Measurements from ENCODE around the gene CREG2. TPM values are rescaled to one million over a fixed set of nuclear protein-coding genes. Genes with fewer than 3 reads are reported as not detected.

Gene CREG2
- polyA plus RNA-seq, 1 donor: 4.3 TPM

GRCh38 chr2:101398116-101398821 is 11.0 kb upstream of the CREG2 start:
- Histone ChIP-seq H3K27ac (ENCODE audit: low read length) (no peak overlapping the region), H3K4me3 (ENCODE audit: low read length) (no peak overlapping the region), H3K4me1 (ENCODE audit: control insufficient read depth, insufficient read depth, low read length) (peaks cover 4% of the 10 kb centered on the region), H3K36me3 (ENCODE audit: control insufficient read depth, insufficient read depth, low read length) (no peaks in the 10 kb centered on the region), H3K9me3 (ENCODE audit: control insufficient read depth, low read depth, low read length) (no peaks in the 10 kb centered on the region), H3K27me3 (ENCODE audit: control insufficient read depth, insufficient read depth, low read length) (peaks cover 2% of the 10 kb centered on the region)
- WGBS (ENCODE audit: insufficient coverage, low lambda C conversion rate): no CpG with 5 or more reads among the region's 10 CpGs
- DNase-seq: no peak

GRCh38 chr2:101396316-101396717 is 9.0 kb upstream of the CREG2 start:
- DNase-seq: no peak
- peaks cover 4% of the 10 kb centered on the region for H3K4me1 ChIP-seq (ENCODE audit: control insufficient read depth, insufficient read depth, low read length)
- peaks cover 2% of the 10 kb centered on the region for H3K27me3 ChIP-seq (ENCODE audit: control insufficient read depth, insufficient read depth, low read length)
- no peaks in the 10 kb centered on the region for H3K9me3 ChIP-seq (ENCODE audit: control insufficient read depth, low read depth, low read length)
- H3K36me3 ChIP-seq (ENCODE audit: control insufficient read depth, insufficient read depth, low read length): no peaks in the 10 kb centered on the region
- WGBS (ENCODE audit: insufficient coverage, low lambda C conversion rate): 25% methylated on average over 1 of the region's 2 CpGs
- H3K27ac ChIP-seq (ENCODE audit: low read length): no peak overlapping the region
- no peak overlapping the region for H3K4me3 ChIP-seq (ENCODE audit: low read length)

DNA sequence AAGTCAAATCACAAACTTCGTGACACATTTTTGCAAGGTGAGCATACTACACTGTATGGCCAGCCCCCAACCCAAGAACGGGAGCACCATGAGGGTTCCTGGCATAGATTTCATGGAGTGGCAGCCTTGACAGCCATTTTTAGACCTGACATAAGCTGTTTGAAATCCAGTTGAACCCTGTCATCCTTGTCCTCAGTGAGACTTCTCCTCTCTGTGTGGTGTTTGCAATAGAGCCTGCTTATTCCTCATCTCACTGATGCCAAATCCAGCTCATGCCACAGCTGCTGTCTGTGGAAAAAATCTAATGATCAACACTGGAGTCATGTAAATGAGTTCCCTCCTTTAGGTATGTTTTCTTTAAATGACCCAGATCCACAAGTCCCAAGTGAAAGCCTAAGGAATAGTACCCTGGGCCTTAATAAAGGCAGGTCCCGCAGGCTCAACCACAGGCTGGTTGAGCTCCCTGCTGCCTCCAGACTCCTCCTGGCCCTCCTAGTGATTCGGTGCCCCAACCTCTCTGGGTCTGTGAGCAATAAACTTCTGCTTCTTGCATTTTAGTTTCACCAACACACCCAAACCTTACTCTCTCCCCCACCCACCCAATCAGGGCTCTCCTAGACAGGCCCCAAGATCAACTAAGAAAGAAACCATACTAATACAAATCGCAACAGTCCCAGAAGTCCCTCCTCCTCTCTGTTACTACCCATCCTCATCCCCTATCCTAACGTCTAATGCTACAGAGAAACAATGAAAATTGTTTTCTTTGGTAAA is 8.4 kb upstream of the CREG2 start:
- WGBS (ENCODE audit: insufficient coverage, low lambda C conversion rate): 100% methylated on average over 1 of the region's 6 CpGs
- Histone ChIP-seq H3K27ac (ENCODE audit: low read length) (no peak overlapping the region), H3K4me1 (ENCODE audit: control insufficient read depth, insufficient read depth, low read length) (peaks cover 4% of the 10 kb centered on the region), H3K27me3 (ENCODE audit: control insufficient read depth, insufficient read depth, low read length) (peaks cover 2% of the 10 kb centered on the region), H3K36me3 (ENCODE audit: control insufficient read depth, insufficient read depth, low read length) (no peaks in the 10 kb centered on the region), H3K9me3 (ENCODE audit: control insufficient read depth, low read depth, low read length) (no peaks in the 10 kb centered on the region), H3K4me3 (ENCODE audit: low read length) (no peak overlapping the region)
- no peak for DNase-seq

DNA sequence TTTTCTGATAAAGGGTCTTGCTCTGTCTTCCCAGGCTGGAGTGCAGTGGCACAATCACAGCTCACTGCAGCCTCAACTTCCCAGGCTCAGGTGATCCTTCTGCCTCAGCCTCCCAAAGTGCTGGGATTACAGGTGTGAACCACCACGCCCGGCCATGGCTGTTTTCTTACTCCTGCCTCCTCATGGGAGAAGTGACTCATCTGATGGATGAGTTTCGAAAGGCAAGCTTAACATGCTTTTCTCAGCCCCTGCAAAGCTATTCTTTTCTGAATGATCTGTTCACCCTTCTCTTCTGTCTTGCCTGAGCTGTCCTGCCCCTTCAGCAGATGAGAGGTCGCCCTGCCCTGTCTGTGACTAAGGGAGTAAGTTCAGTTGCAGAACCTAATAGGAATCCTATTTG is 929 bp upstream of the CREG2 start:
- Histone ChIP-seq H3K27me3 (ENCODE audit: control insufficient read depth, insufficient read depth, low read length) (peaks cover 50% of the 10 kb centered on the region), H3K36me3 (ENCODE audit: control insufficient read depth, insufficient read depth, low read length) (no peaks in the 10 kb centered on the region)
- WGBS (ENCODE audit: insufficient coverage, low lambda C conversion rate): no CpG with 5 or more reads among the region's 4 CpGs

DNA sequence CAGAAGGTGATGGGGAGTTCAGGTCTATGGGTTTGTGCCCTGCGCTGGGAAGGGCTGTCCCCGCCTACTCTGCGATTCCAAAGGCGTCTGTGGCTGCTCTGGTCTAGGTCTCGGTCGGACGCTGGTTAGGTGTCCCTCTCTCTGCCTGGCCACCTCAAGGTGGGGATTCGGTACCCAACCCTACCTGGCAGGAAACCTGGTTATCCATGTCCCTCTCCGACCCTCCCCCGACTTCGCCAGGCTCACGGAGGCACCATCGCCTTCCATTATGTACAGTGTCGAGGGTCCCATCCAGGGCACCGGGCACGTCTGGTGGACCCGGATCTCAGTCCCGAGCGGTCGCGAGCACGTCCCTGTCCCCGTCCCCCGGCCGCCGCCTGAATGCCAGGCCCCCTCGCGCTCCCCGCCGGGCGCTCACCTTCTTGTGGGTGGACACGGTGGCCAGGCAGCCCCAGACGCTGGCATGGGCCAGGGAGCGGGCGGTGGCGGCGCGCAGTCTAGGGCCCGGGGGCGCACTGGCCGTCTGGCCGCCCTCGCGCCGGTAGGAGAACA is 628 bp downstream of the CREG2 start:
- peak in 1 of 2 donors; percentile 43 for DNase-seq
- H3K4me1 ChIP-seq (ENCODE audit: control insufficient read depth, insufficient read depth, low read length): peaks cover 5% of the 10 kb centered on the region
- H3K4me3 ChIP-seq (ENCODE audit: low read length): peak overlapping the region; percentile 48
- H3K36me3 ChIP-seq (ENCODE audit: control insufficient read depth, insufficient read depth, low read length): no peaks in the 10 kb centered on the region
- H3K9me3 ChIP-seq (ENCODE audit: control insufficient read depth, low read depth, low read length): no peaks in the 10 kb centered on the region
- H3K27ac ChIP-seq (ENCODE audit: low read length): no peak overlapping the region
- H3K27me3 ChIP-seq (ENCODE audit: control insufficient read depth, insufficient read depth, low read length): peaks cover 50% of the 10 kb centered on the region
- no CpG with 5 or more reads among the region's 45 CpGs for WGBS (ENCODE audit: insufficient coverage, low lambda C conversion rate)

More for the DNA sequence above, 929 bp upstream of the CREG2 start:
- no peak for DNase-seq
- Histone ChIP-seq H3K4me3 (ENCODE audit: low read length) (no peak overlapping the region), H3K27ac (ENCODE audit: low read length) (no peak overlapping the region), H3K4me1 (ENCODE audit: control insufficient read depth, insufficient read depth, low read length) (peaks cover 5% of the 10 kb centered on the region), H3K9me3 (ENCODE audit: control insufficient read depth, low read depth, low read length) (no peaks in the 10 kb centered on the region)

GRCh38 chr2:101383016-101383541 is 4.2 kb downstream of the CREG2 start:
- Histone ChIP-seq H3K27me3 (ENCODE audit: control insufficient read depth, insufficient read depth, low read length) (peaks cover 41% of the 10 kb centered on the region), H3K27ac (ENCODE audit: low read length) (no peak overlapping the region), H3K9me3 (ENCODE audit: control insufficient read depth, low read depth, low read length) (no peaks in the 10 kb centered on the region), H3K4me3 (ENCODE audit: low read length) (no peak overlapping the region), H3K4me1 (ENCODE audit: control insufficient read depth, insufficient read depth, low read length) (peaks cover 5% of the 10 kb centered on the region), H3K36me3 (ENCODE audit: control insufficient read depth, insufficient read depth, low read length) (no peaks in the 10 kb centered on the region)
- DNase-seq: no peak
- WGBS (ENCODE audit: insufficient coverage, low lambda C conversion rate): 100% methylated on average over 2 of the region's 7 CpGs

DNA sequence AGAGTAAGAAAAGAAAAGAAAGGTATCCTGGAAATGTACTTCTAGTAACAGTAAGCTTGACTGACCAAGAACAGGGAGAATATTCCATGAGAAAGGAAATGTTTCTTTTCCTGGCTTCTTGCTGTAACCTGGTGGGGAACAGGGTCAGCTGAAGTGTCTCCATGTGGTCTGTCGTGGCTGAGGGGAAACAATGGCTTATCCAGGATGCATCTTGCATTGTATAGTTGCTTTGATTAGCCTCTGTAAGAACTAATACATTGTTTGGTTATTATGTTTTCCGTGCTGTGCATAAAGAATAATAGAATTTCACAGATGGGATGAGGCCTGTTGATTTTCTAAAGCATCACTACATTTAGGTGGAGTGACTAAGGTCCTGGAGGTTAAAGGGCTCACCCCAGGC is 4.9 kb downstream of the CREG2 start:
- DNase-seq: no peak
- WGBS (ENCODE audit: insufficient coverage, low lambda C conversion rate): no CpG with 5 or more reads among the region's 2 CpGs
- H3K4me1 ChIP-seq (ENCODE audit: control insufficient read depth, insufficient read depth, low read length): peaks cover under 1% of the 10 kb centered on the region
- no peak overlapping the region for H3K4me3 ChIP-seq (ENCODE audit: low read length)
- H3K9me3 ChIP-seq (ENCODE audit: control insufficient read depth, low read depth, low read length): no peaks in the 10 kb centered on the region
- peaks cover 35% of the 10 kb centered on the region for H3K27me3 ChIP-seq (ENCODE audit: control insufficient read depth, insufficient read depth, low read length)
- H3K36me3 ChIP-seq (ENCODE audit: control insufficient read depth, insufficient read depth, low read length): no peaks in the 10 kb centered on the region
- H3K27ac ChIP-seq (ENCODE audit: low read length): no peak overlapping the region

DNA sequence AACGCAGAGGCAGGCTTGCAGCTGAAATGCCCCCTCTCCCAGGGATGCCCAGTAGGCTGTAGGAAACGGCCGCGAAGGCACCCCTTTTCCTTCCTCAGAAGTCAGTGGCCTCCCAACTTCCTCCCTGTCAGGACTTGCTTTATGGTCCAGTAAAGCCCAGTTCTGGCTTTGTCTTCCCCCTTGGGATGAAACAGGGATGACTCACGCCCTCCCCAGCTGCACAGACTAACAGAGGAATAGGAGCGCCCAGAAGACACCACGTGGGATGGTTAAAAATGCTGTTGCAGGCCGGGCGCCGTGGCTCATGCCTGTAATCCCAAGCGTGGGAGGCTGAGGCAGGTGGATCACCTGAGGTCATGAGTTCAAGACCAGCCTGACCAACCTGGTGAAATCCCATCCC is 6.9 kb downstream of the CREG2 start:
- no peaks in the 10 kb centered on the region for H3K4me1 ChIP-seq (ENCODE audit: control insufficient read depth, insufficient read depth, low read length)
- no peaks in the 10 kb centered on the region for H3K36me3 ChIP-seq (ENCODE audit: control insufficient read depth, insufficient read depth, low read length)
- H3K27me3 ChIP-seq (ENCODE audit: control insufficient read depth, insufficient read depth, low read length): peaks cover 20% of the 10 kb centered on the region
- no peak overlapping the region for H3K4me3 ChIP-seq (ENCODE audit: low read length)
- no CpG with 5 or more reads among the region's 11 CpGs for WGBS (ENCODE audit: insufficient coverage, low lambda C conversion rate)
- no peaks in the 10 kb centered on the region for H3K9me3 ChIP-seq (ENCODE audit: control insufficient read depth, low read depth, low read length)
- no peak overlapping the region for H3K27ac ChIP-seq (ENCODE audit: low read length)
- DNase-seq: no peak

DNA sequence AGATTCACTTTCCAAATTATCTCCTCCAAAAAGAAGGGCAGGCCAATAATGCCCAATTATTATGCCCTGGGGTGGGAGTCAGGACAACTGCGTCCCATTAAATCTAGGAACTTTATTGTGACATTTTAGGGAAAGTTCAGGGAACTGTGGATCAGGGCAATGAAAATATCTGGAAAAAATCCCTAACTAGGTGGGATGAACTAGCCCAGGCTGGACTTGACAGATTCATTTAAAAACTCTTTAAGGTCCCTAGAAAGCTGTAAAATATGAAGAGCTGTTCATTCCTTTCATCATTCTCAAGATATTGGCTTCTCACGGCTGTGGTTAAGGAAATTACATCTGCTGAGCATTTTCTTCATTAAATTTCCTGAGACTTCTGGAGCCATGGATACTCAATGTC is 8.2 kb downstream of the CREG2 start:
- Histone ChIP-seq H3K9me3 (ENCODE audit: control insufficient read depth, low read depth, low read length) (no peaks in the 10 kb centered on the region), H3K36me3 (ENCODE audit: control insufficient read depth, insufficient read depth, low read length) (no peaks in the 10 kb centered on the region), H3K27ac (ENCODE audit: low read length) (no peak overlapping the region), H3K4me1 (ENCODE audit: control insufficient read depth, insufficient read depth, low read length) (no peaks in the 10 kb centered on the region), H3K27me3 (ENCODE audit: control insufficient read depth, insufficient read depth, low read length) (peaks cover 8% of the 10 kb centered on the region), H3K4me3 (ENCODE audit: low read length) (no peak overlapping the region)
- WGBS (ENCODE audit: insufficient coverage, low lambda C conversion rate): 100% methylated on average over 1 of the region's 2 CpGs
- DNase-seq: no peak

GRCh38 chr2:101375653-101376052 is 11.7 kb downstream of the CREG2 start:
- Histone ChIP-seq H3K4me1 (ENCODE audit: control insufficient read depth, insufficient read depth, low read length) (no peaks in the 10 kb centered on the region), H3K36me3 (ENCODE audit: control insufficient read depth, insufficient read depth, low read length) (no peaks in the 10 kb centered on the region), H3K27me3 (ENCODE audit: control insufficient read depth, insufficient read depth, low read length) (no peaks in the 10 kb centered on the region), H3K9me3 (ENCODE audit: control insufficient read depth, low read depth, low read length) (no peaks in the 10 kb centered on the region), H3K4me3 (ENCODE audit: low read length) (no peak overlapping the region), H3K27ac (ENCODE audit: low read length) (no peak overlapping the region)
- WGBS (ENCODE audit: insufficient coverage, low lambda C conversion rate): no CpG with 5 or more reads among the region's 9 CpGs
- DNase-seq: no peak

All from large intestine (tissue), 3 donors.